Ovary (tissue), 3 donors: Measurements from ENCODE around the gene DCTN3.

Experiments
- CTCF ChIP-seq, 3 donors: fragments of 450-650 bp in 2 of 3; fragments of 200-600 bp in 1 of 3; IDR thresholded peaks; one replicate each; pipeline versions ENCODE4 v1.5.1 to v1.8.0; 2016 to 2022; ENCODE audit warnings: antibody characterized with exemption in 3 of 3, mild to moderate bottlenecking in 1 of 3
- EP300 ChIP-seq: sonication (generic); formaldehyde crosslinking; IDR thresholded peaks from one replicate; pipeline ENCODE4 v1.6.1; 2017; ENCODE audit warnings: antibody characterized with exemption
- POLR2A ChIP-seq: fragments of 450-650 bp; IDR thresholded peaks from one replicate; pipeline ENCODE4 v1.6.1; 2017; ENCODE audit warnings: antibody characterized with exemption, mild to moderate bottlenecking, moderate library complexity
- donor health status: DM: no; HTN: no; CAD: no.

GRCh38 chr9:34638138-34638445 lies 17.8 kb upstream of the DCTN3 start:
- TF ChIP-seq CTCF (IDR thresholded peaks at IDR 0.05) (no peak), POLR2A (no peak), EP300 (no peak)
